ENCODE measurements around the gene SLIT3.

DNA sequence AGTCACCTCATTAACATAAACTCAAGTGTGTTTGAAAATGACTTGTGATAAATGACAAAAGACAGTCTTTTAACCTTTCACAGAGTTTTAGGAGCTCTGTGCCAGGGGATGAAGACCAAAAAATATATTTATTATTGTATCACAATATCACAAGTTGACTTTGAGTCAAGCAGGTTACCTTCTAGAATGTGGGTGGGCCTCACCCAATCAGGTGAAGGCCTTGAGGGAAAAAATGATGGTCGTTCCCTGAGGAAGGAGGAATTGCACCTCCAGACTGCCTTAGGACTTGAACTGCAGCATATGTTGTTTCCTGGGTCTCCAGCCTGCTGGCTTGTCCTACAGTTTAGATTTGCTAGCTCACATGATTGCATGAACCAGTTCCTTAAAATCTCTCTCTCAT, 680.1 kb downstream of the SLIT3 start:
- TF ChIP-seq, protein P1, sequence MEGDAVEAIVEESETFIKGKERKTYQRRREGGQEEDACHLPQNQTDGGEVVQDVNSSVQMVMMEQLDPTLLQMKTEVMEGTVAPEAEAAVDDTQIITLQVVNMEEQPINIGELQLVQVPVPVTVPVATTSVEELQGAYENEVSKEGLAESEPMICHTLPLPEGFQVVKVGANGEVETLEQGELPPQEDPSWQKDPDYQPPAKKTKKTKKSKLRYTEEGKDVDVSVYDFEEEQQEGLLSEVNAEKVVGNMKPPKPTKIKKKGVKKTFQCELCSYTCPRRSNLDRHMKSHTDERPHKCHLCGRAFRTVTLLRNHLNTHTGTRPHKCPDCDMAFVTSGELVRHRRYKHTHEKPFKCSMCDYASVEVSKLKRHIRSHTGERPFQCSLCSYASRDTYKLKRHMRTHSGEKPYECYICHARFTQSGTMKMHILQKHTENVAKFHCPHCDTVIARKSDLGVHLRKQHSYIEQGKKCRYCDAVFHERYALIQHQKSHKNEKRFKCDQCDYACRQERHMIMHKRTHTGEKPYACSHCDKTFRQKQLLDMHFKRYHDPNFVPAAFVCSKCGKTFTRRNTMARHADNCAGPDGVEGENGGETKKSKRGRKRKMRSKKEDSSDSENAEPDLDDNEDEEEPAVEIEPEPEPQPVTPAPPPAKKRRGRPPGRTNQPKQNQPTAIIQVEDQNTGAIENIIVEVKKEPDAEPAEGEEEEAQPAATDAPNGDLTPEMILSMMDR (IDR thresholded peaks at IDR 0.05; ENCODE audit: insufficient read depth, low read length), result no peak
- TF ChIP-seq POLR2AphosphoS5 (IDR thresholded peaks at IDR 0.05; ENCODE audit: low read depth), result no peak
- TF ChIP-seq, protein P2, sequence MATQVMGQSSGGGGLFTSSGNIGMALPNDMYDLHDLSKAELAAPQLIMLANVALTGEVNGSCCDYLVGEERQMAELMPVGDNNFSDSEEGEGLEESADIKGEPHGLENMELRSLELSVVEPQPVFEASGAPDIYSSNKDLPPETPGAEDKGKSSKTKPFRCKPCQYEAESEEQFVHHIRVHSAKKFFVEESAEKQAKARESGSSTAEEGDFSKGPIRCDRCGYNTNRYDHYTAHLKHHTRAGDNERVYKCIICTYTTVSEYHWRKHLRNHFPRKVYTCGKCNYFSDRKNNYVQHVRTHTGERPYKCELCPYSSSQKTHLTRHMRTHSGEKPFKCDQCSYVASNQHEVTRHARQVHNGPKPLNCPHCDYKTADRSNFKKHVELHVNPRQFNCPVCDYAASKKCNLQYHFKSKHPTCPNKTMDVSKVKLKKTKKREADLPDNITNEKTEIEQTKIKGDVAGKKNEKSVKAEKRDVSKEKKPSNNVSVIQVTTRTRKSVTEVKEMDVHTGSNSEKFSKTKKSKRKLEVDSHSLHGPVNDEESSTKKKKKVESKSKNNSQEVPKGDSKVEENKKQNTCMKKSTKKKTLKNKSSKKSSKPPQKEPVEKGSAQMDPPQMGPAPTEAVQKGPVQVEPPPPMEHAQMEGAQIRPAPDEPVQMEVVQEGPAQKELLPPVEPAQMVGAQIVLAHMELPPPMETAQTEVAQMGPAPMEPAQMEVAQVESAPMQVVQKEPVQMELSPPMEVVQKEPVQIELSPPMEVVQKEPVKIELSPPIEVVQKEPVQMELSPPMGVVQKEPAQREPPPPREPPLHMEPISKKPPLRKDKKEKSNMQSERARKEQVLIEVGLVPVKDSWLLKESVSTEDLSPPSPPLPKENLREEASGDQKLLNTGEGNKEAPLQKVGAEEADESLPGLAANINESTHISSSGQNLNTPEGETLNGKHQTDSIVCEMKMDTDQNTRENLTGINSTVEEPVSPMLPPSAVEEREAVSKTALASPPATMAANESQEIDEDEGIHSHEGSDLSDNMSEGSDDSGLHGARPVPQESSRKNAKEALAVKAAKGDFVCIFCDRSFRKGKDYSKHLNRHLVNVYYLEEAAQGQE (IDR thresholded peaks at IDR 0.05; ENCODE audit: insufficient replicate concordance, low read depth), result no peak
